HCT116 (cell line): ENCODE results near the gene ANKRD55.
"Not testable (repeated sequence)": the region's sequence is repeated elsewhere in the genome, so short reads cannot be mapped to it uniquely, and the experiment has no call there.

Experiments
- EZH2 ChIP-seq: fragments of 200-600 bp; sonication (generic); IDR thresholded peaks from 2 replicates; pipeline ENCODE4 v1.6.1; 2017; ENCODE audit warnings: antibody characterized with exemption, mixed run types
- TCF7L2 ChIP-seq: IDR thresholded peaks from 2 replicates; pipeline ENCODE4 v1.7.0; 2011; ENCODE audit warnings: borderline replicate concordance, inconsistent platforms; ENCODE audit not compliant: insufficient read depth, insufficient read length; ENCODE audit errors: extremely low read depth
- YY1 ChIP-seq: IDR thresholded peaks from 2 replicates; pipeline ENCODE4 v1.6.1; 2011; ENCODE audit warnings: low read length, low read depth, moderate library complexity, mild to moderate bottlenecking; ENCODE audit not compliant: insufficient replicate concordance; ENCODE audit errors: extremely low read depth
- TF ChIP-seq, protein P1 (sequence below): IDR thresholded peaks from 2 replicates; pipeline ENCODE4 v1.6.1; 2012; ENCODE audit warnings: low read depth
- TF ChIP-seq, protein P2 (sequence below), 3 experiments: fragments of 200-600 bp in 1 of 3; sonication (generic) in 1 of 3; IDR thresholded peaks in 2 of 3; conservative IDR thresholded peaks in 1 of 3; 2 replicates each; pipeline ENCODE4 v1.5.1; 2012 to 2017; ENCODE audit warnings: low read depth in 2 of 3, low read length in 2 of 3, antibody characterized with exemption in 1 of 3, borderline replicate concordance in 1 of 3, control low read depth in 1 of 3, mild to moderate bottlenecking in 1 of 3, mixed read lengths in 1 of 3, mixed run types in 1 of 3, moderate library complexity in 1 of 3; ENCODE audit not compliant: insufficient read depth in 1 of 3
- TF ChIP-seq, protein P3 (sequence below): IDR thresholded peaks from 2 replicates; pipeline ENCODE4 v1.6.1; 2012
- TF ChIP-seq, protein P4 (sequence below): IDR thresholded peaks from 2 replicates; pipeline ENCODE4 v1.6.1; 2012

DNA sequence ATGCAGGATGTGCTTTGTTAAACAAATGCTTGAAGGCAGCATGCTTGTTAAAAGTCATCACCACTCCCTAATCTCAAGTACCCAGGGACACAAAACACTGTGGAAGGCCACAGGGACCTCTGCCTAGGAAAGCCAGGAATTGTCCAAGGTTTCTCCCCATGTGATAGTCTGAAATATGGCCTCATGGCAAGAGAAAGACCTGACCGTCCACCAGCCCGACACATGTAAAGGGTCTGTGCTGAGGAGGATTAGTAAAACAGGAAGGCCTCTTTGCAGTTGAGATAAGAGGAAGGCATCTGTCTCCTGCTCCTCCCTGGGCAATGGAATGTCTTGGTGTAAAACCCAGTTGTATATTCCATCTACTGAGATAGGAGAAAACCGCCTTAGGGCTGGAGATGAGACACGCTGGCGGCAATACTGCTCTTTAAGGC, 75.9 kb downstream of the ANKRD55 start:
- TF ChIP-seq, protein P1, sequence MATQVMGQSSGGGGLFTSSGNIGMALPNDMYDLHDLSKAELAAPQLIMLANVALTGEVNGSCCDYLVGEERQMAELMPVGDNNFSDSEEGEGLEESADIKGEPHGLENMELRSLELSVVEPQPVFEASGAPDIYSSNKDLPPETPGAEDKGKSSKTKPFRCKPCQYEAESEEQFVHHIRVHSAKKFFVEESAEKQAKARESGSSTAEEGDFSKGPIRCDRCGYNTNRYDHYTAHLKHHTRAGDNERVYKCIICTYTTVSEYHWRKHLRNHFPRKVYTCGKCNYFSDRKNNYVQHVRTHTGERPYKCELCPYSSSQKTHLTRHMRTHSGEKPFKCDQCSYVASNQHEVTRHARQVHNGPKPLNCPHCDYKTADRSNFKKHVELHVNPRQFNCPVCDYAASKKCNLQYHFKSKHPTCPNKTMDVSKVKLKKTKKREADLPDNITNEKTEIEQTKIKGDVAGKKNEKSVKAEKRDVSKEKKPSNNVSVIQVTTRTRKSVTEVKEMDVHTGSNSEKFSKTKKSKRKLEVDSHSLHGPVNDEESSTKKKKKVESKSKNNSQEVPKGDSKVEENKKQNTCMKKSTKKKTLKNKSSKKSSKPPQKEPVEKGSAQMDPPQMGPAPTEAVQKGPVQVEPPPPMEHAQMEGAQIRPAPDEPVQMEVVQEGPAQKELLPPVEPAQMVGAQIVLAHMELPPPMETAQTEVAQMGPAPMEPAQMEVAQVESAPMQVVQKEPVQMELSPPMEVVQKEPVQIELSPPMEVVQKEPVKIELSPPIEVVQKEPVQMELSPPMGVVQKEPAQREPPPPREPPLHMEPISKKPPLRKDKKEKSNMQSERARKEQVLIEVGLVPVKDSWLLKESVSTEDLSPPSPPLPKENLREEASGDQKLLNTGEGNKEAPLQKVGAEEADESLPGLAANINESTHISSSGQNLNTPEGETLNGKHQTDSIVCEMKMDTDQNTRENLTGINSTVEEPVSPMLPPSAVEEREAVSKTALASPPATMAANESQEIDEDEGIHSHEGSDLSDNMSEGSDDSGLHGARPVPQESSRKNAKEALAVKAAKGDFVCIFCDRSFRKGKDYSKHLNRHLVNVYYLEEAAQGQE: not testable (repeated sequence)
- not testable (repeated sequence) for TF ChIP-seq EZH2, YY1, TCF7L2
- TF ChIP-seq, protein P2, sequence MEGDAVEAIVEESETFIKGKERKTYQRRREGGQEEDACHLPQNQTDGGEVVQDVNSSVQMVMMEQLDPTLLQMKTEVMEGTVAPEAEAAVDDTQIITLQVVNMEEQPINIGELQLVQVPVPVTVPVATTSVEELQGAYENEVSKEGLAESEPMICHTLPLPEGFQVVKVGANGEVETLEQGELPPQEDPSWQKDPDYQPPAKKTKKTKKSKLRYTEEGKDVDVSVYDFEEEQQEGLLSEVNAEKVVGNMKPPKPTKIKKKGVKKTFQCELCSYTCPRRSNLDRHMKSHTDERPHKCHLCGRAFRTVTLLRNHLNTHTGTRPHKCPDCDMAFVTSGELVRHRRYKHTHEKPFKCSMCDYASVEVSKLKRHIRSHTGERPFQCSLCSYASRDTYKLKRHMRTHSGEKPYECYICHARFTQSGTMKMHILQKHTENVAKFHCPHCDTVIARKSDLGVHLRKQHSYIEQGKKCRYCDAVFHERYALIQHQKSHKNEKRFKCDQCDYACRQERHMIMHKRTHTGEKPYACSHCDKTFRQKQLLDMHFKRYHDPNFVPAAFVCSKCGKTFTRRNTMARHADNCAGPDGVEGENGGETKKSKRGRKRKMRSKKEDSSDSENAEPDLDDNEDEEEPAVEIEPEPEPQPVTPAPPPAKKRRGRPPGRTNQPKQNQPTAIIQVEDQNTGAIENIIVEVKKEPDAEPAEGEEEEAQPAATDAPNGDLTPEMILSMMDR (IDR thresholded peaks at IDR 0.05 in 2 of 3, conservative IDR thresholded peaks at IDR 0.05 in 1 of 3; ENCODE audit: borderline replicate concordance in 1 of 3, insufficient read depth in 1 of 3, low read depth in 2 of 3, low read length in 2 of 3): not testable (repeated sequence)
- TF ChIP-seq, protein P3, sequence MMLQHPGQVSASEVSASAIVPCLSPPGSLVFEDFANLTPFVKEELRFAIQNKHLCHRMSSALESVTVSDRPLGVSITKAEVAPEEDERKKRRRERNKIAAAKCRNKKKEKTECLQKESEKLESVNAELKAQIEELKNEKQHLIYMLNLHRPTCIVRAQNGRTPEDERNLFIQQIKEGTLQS: not testable (repeated sequence)
- TF ChIP-seq, protein P4, sequence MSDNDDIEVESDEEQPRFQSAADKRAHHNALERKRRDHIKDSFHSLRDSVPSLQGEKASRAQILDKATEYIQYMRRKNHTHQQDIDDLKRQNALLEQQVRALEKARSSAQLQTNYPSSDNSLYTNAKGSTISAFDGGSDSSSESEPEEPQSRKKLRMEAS: not testable (repeated sequence)
